ENCODE data around the gene ACTA1. TPM values are rescaled to one million over a fixed set of nuclear protein-coding genes. Genes with fewer than 3 reads are reported as not detected.
"Not testable (repeated sequence)": the region's sequence is repeated elsewhere in the genome, so short reads cannot be mapped to it uniquely, and the experiment has no call there.

The ACTA1 gene
- total RNA-seq, 4 donors from 2014 or later: 0.21 to 10.8 (median 1.7) TPM

GRCh38 chr1:229428256-229428655 lies 5.6 kb downstream of the ACTA1 start:
- 78 to 87% methylated on average over 3 of the region's 3 CpGs for WGBS, 2 donors
- intact Hi-C loops (cut with DNase I; ENCODE audit: low total_unique reads): no loop called here
- TF ChIP-seq POLR2A (IDR thresholded peaks at IDR 0.05) (no peak), CTCF (IDR thresholded peaks at IDR 0.05) (no peak)

GRCh38 chr1:229427572-229427971 lies 6.3 kb downstream of the ACTA1 start:
- no peak for DNase-seq (ENCODE audit: low spot score in 2 of 2)
- H3K4me3 ChIP-seq (ENCODE audit: low read depth, poor library complexity, severe bottlenecking): no peak overlapping the region
- intact Hi-C loops (cut with DNase I; ENCODE audit: low total_unique reads): no loop called here
- TF ChIP-seq POLR2A (IDR thresholded peaks at IDR 0.05) (no peak), CTCF (IDR thresholded peaks at IDR 0.05) (no peak)
- WGBS, 2 donors: 88% methylated on average over 3 of the region's 3 CpGs

More at GRCh38 chr1:229428256-229428655, 5.6 kb downstream of the ACTA1 start:
- no peak overlapping the region for H3K4me3 ChIP-seq (ENCODE audit: low read depth, poor library complexity, severe bottlenecking)
- DNase-seq (ENCODE audit: low spot score in 2 of 2): peak in 1 of 2 donors; percentile 25

- TF ChIP-seq POLR2A (IDR thresholded peaks at IDR 0.05) (no peak), CTCF (IDR thresholded peaks at IDR 0.05) (no peak)
- intact Hi-C loops (cut with DNase I; ENCODE audit: low total_unique reads): no loop called here
- H3K4me3 ChIP-seq (ENCODE audit: low read depth, poor library complexity, severe bottlenecking): no peak overlapping the region
- DNase-seq (ENCODE audit: low spot score in 2 of 2): no peak
- 63 to 69% methylated on average over 2 of the region's 2 CpGs for WGBS, 2 donors
Observed at GRCh38 chr1:229425564-229426159, 8.2 kb downstream of the ACTA1 start.

- TF ChIP-seq CTCF (IDR thresholded peaks at IDR 0.05): no peak
- TF ChIP-seq POLR2A (IDR thresholded peaks at IDR 0.05): no peak
- intact Hi-C loops (cut with DNase I; ENCODE audit: low total_unique reads): no loop called here
- H3K4me3 ChIP-seq (ENCODE audit: low read depth, poor library complexity, severe bottlenecking): no peak overlapping the region
- WGBS, 2 donors: 67 to 69% methylated on average over 7 of the region's 7 CpGs
- DNase-seq (ENCODE audit: low spot score in 2 of 2): no peak
Observed at GRCh38 chr1:229420765-229421164, 13.1 kb downstream of the ACTA1 start.

- 83% methylated on average over 11 of the region's 11 CpGs for WGBS, 2 donors
- TF ChIP-seq POLR2A (IDR thresholded peaks at IDR 0.05) (no peak), CTCF (IDR thresholded peaks at IDR 0.05) (no peak)
- H3K4me3 ChIP-seq (ENCODE audit: low read depth, poor library complexity, severe bottlenecking): no peak overlapping the region
- intact Hi-C loops (cut with DNase I; ENCODE audit: low total_unique reads): no loop called here
- DNase-seq (ENCODE audit: low spot score in 2 of 2): no peak
Observed at GRCh38 chr1:229420224-229420623, 13.7 kb downstream of the ACTA1 start.

- WGBS, 2 donors: 78 to 79% methylated on average over 6 of the region's 6 CpGs
- H3K4me3 ChIP-seq (ENCODE audit: low read depth, poor library complexity, severe bottlenecking); intact Hi-C loops (cut with DNase I; ENCODE audit: low total_unique reads); DNase-seq (ENCODE audit: low spot score in 2 of 2): not testable (repeated sequence)
Observed at GRCh38 chr1:229418586-229418985, 15.3 kb downstream of the ACTA1 start.

- H3K4me3 ChIP-seq (ENCODE audit: low read depth, poor library complexity, severe bottlenecking); DNase-seq (ENCODE audit: low spot score in 2 of 2); intact Hi-C loops (cut with DNase I; ENCODE audit: low total_unique reads): not testable (repeated sequence)
- 81 to 87% methylated on average over 5 of the region's 5 CpGs for WGBS, 2 donors
Observed at GRCh38 chr1:229412810-229413209, 21.1 kb downstream of the ACTA1 start.
